ENCODE data around the gene KIF26A.

KIF26A gene

GRCh38 chr14:104161602-104162367 is 23.4 kb downstream of the KIF26A start:
- no peak overlapping the region for H3K4me3 ChIP-seq (ENCODE audit: low read length)
- no peak overlapping the region for H2AFZ ChIP-seq (ENCODE audit: low read depth, low read length)
- no peaks in the 10 kb centered on the region for H3K4me1 ChIP-seq (ENCODE audit: insufficient read depth, low read length)
- H3K9me3 ChIP-seq (ENCODE audit: low read length): no peaks in the 10 kb centered on the region
- H3K27me3 ChIP-seq (ENCODE audit: insufficient read depth, low read length): no peaks in the 10 kb centered on the region
- no peaks in the 10 kb centered on the region for H3K36me3 ChIP-seq (ENCODE audit: insufficient read depth, low read length)

- H3K4me3 ChIP-seq (ENCODE audit: low read length): no peak overlapping the region
- no peaks in the 10 kb centered on the region for H3K27me3 ChIP-seq (ENCODE audit: insufficient read depth, low read length)
- H3K36me3 ChIP-seq (ENCODE audit: insufficient read depth, low read length): no peaks in the 10 kb centered on the region
- no peaks in the 10 kb centered on the region for H3K9me3 ChIP-seq (ENCODE audit: low read length)
- H2AFZ ChIP-seq (ENCODE audit: low read depth, low read length): no peak overlapping the region
- H3K4me1 ChIP-seq (ENCODE audit: insufficient read depth, low read length): no peaks in the 10 kb centered on the region
Observed at GRCh38 chr14:104162495-104162894, 24.1 kb downstream of the KIF26A start.

- no peaks in the 10 kb centered on the region for H3K9me3 ChIP-seq (ENCODE audit: low read length)
- no peaks in the 10 kb centered on the region for H3K27me3 ChIP-seq (ENCODE audit: insufficient read depth, low read length)
- H3K4me3 ChIP-seq (ENCODE audit: low read length): no peak overlapping the region
- H2AFZ ChIP-seq (ENCODE audit: low read depth, low read length): no peak overlapping the region
- peaks cover 3% of the 10 kb centered on the region for H3K4me1 ChIP-seq (ENCODE audit: insufficient read depth, low read length)
- no peaks in the 10 kb centered on the region for H3K36me3 ChIP-seq (ENCODE audit: insufficient read depth, low read length)
Observed at GRCh38 chr14:104163541-104163940, 25.2 kb downstream of the KIF26A start.

- Histone ChIP-seq H2AFZ (ENCODE audit: low read depth, low read length) (no peak overlapping the region), H3K4me3 (ENCODE audit: low read length) (no peak overlapping the region), H3K36me3 (ENCODE audit: insufficient read depth, low read length) (no peaks in the 10 kb centered on the region), H3K4me1 (ENCODE audit: insufficient read depth, low read length) (peaks cover 8% of the 10 kb centered on the region), H3K27me3 (ENCODE audit: insufficient read depth, low read length) (no peaks in the 10 kb centered on the region), H3K9me3 (ENCODE audit: low read length) (no peaks in the 10 kb centered on the region)
Observed at GRCh38 chr14:104164041-104164440, 25.7 kb downstream of the KIF26A start.

- H3K4me3 ChIP-seq (ENCODE audit: low read length): no peak overlapping the region
- H3K36me3 ChIP-seq (ENCODE audit: insufficient read depth, low read length): no peaks in the 10 kb centered on the region
- H3K27me3 ChIP-seq (ENCODE audit: insufficient read depth, low read length): no peaks in the 10 kb centered on the region
Observed at GRCh38 chr14:104164512-104164911, 26.1 kb downstream of the KIF26A start.

GRCh38 chr14:104166698-104167097 is 28.3 kb downstream of the KIF26A start:
- no peaks in the 10 kb centered on the region for H3K27me3 ChIP-seq (ENCODE audit: insufficient read depth, low read length)

More at GRCh38 chr14:104164512-104164911, 26.1 kb downstream of the KIF26A start:
- H3K4me1 ChIP-seq (ENCODE audit: insufficient read depth, low read length): peaks cover 12% of the 10 kb centered on the region
- no peak overlapping the region for H2AFZ ChIP-seq (ENCODE audit: low read depth, low read length)
- no peaks in the 10 kb centered on the region for H3K9me3 ChIP-seq (ENCODE audit: low read length)

GRCh38 chr14:104168603-104169002 is 30.2 kb downstream of the KIF26A start:
- no peaks in the 10 kb centered on the region for H3K27me3 ChIP-seq (ENCODE audit: insufficient read depth, low read length)
- H3K4me3 ChIP-seq (ENCODE audit: low read length): no peak overlapping the region
- peaks cover 24% of the 10 kb centered on the region for H3K4me1 ChIP-seq (ENCODE audit: insufficient read depth, low read length)
- no peaks in the 10 kb centered on the region for H3K9me3 ChIP-seq (ENCODE audit: low read length)
- H3K36me3 ChIP-seq (ENCODE audit: insufficient read depth, low read length): no peaks in the 10 kb centered on the region
- H2AFZ ChIP-seq (ENCODE audit: low read depth, low read length): no peak overlapping the region

More at GRCh38 chr14:104166698-104167097, 28.3 kb downstream of the KIF26A start:
- Histone ChIP-seq H2AFZ (ENCODE audit: low read depth, low read length) (no peak overlapping the region), H3K4me3 (ENCODE audit: low read length) (no peak overlapping the region), H3K9me3 (ENCODE audit: low read length) (no peaks in the 10 kb centered on the region), H3K36me3 (ENCODE audit: insufficient read depth, low read length) (no peaks in the 10 kb centered on the region), H3K4me1 (ENCODE audit: insufficient read depth, low read length) (peaks cover 24% of the 10 kb centered on the region)

GRCh38 chr14:104169005-104169698 is 30.8 kb downstream of the KIF26A start:
- Histone ChIP-seq H2AFZ (ENCODE audit: low read depth, low read length) (peak overlapping the region; percentile 8), H3K9me3 (ENCODE audit: low read length) (no peaks in the 10 kb centered on the region), H3K36me3 (ENCODE audit: insufficient read depth, low read length) (no peaks in the 10 kb centered on the region), H3K4me3 (ENCODE audit: low read length) (no peak overlapping the region), H3K4me1 (ENCODE audit: insufficient read depth, low read length) (peaks cover 24% of the 10 kb centered on the region), H3K27me3 (ENCODE audit: insufficient read depth, low read length) (no peaks in the 10 kb centered on the region)

- Histone ChIP-seq H3K27me3 (ENCODE audit: insufficient read depth, low read length) (no peaks in the 10 kb centered on the region), H3K4me3 (ENCODE audit: low read length) (no peak overlapping the region), H3K9me3 (ENCODE audit: low read length) (no peaks in the 10 kb centered on the region), H2AFZ (ENCODE audit: low read depth, low read length) (peak overlapping the region; percentile 8), H3K4me1 (ENCODE audit: insufficient read depth, low read length) (peaks cover 24% of the 10 kb centered on the region), H3K36me3 (ENCODE audit: insufficient read depth, low read length) (no peaks in the 10 kb centered on the region)
Observed at GRCh38 chr14:104169699-104170479, 31.5 kb downstream of the KIF26A start.

- Histone ChIP-seq H3K9me3 (ENCODE audit: low read length) (no peaks in the 10 kb centered on the region), H3K27me3 (ENCODE audit: insufficient read depth, low read length) (no peaks in the 10 kb centered on the region), H3K36me3 (ENCODE audit: insufficient read depth, low read length) (no peaks in the 10 kb centered on the region), H3K4me3 (ENCODE audit: low read length) (no peak overlapping the region), H2AFZ (ENCODE audit: low read depth, low read length) (no peak overlapping the region), H3K4me1 (ENCODE audit: insufficient read depth, low read length) (peaks cover 24% of the 10 kb centered on the region)
Observed at GRCh38 chr14:104171029-104171697, 32.8 kb downstream of the KIF26A start.

GRCh38 chr14:104171895-104172294 is 33.5 kb downstream of the KIF26A start:
- Histone ChIP-seq H3K9me3 (ENCODE audit: low read length) (no peaks in the 10 kb centered on the region), H2AFZ (ENCODE audit: low read depth, low read length) (no peak overlapping the region), H3K27me3 (ENCODE audit: insufficient read depth, low read length) (no peaks in the 10 kb centered on the region), H3K36me3 (ENCODE audit: insufficient read depth, low read length) (no peaks in the 10 kb centered on the region), H3K4me1 (ENCODE audit: insufficient read depth, low read length) (peaks cover 24% of the 10 kb centered on the region), H3K4me3 (ENCODE audit: low read length) (no peak overlapping the region)

- no peaks in the 10 kb centered on the region for H3K27me3 ChIP-seq (ENCODE audit: insufficient read depth, low read length)
- H3K36me3 ChIP-seq (ENCODE audit: insufficient read depth, low read length): no peaks in the 10 kb centered on the region
- no peak overlapping the region for H2AFZ ChIP-seq (ENCODE audit: low read depth, low read length)
- no peaks in the 10 kb centered on the region for H3K9me3 ChIP-seq (ENCODE audit: low read length)
- H3K4me3 ChIP-seq (ENCODE audit: low read length): no peak overlapping the region
- peaks cover 24% of the 10 kb centered on the region for H3K4me1 ChIP-seq (ENCODE audit: insufficient read depth, low read length)
Observed at GRCh38 chr14:104172349-104172748, 34.0 kb downstream of the KIF26A start.
